ENCODE measurements around the gene CHD2.

DNA sequence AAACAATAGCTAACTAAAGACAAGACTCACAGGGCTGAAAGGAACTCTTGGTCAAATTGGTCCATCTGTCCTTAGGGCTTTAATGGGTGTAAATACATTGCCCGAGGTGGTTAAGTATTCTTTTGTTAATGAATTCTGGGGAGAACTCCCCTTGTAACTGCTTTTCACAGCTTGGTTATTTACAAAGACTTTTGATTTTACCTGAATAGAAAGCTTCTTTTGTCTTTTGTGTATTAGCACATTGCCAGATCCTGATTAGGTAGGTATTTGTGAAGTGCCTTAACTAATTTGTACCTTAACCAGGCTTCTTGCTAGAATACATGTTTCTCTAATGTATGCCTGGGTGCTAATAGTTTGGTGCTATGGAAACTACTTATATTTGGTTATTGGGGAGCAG is 14.0 kb downstream of the CHD2 start:
- TF ChIP-seq, protein P1, sequence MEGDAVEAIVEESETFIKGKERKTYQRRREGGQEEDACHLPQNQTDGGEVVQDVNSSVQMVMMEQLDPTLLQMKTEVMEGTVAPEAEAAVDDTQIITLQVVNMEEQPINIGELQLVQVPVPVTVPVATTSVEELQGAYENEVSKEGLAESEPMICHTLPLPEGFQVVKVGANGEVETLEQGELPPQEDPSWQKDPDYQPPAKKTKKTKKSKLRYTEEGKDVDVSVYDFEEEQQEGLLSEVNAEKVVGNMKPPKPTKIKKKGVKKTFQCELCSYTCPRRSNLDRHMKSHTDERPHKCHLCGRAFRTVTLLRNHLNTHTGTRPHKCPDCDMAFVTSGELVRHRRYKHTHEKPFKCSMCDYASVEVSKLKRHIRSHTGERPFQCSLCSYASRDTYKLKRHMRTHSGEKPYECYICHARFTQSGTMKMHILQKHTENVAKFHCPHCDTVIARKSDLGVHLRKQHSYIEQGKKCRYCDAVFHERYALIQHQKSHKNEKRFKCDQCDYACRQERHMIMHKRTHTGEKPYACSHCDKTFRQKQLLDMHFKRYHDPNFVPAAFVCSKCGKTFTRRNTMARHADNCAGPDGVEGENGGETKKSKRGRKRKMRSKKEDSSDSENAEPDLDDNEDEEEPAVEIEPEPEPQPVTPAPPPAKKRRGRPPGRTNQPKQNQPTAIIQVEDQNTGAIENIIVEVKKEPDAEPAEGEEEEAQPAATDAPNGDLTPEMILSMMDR (IDR thresholded peaks at IDR 0.05): no peak
- no peak for TF ChIP-seq KAT7 (CRISPR knock-in tag; IDR thresholded peaks at IDR 0.05; ENCODE audit: borderline replicate concordance)
- TF ChIP-seq, protein P2, sequence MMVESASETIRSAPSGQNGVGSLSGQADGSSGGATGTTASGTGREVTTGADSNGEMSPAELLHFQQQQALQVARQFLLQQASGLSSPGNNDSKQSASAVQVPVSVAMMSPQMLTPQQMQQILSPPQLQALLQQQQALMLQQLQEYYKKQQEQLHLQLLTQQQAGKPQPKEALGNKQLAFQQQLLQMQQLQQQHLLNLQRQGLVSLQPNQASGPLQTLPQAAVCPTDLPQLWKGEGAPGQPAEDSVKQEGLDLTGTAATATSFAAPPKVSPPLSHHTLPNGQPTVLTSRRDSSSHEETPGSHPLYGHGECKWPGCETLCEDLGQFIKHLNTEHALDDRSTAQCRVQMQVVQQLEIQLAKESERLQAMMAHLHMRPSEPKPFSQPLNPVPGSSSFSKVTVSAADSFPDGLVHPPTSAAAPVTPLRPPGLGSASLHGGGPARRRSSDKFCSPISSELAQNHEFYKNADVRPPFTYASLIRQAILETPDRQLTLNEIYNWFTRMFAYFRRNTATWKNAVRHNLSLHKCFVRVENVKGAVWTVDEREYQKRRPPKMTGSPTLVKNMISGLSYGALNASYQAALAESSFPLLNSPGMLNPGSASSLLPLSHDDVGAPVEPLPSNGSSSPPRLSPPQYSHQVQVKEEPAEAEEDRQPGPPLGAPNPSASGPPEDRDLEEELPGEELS (CRISPR knock-in tag; IDR thresholded peaks at IDR 0.05): no peak
- no peak for TF ChIP-seq CBFB (CRISPR knock-in tag; IDR thresholded peaks at IDR 0.05; ENCODE audit: low read depth)
- no peak for TF ChIP-seq NFYB (CRISPR knock-in tag; conservative IDR thresholded peaks at IDR 0.05; ENCODE audit: low read depth)

All from WTC11 (cell line).